HCT116 (cell line): Measurements from ENCODE around the gene KCNH2.

ENCODE experiments used
- CBX3 ChIP-seq: IDR thresholded peaks from 2 replicates; pipeline ENCODE4 v1.6.1; 2012; ENCODE audit warnings: low read depth
- EZH2 ChIP-seq: fragments of 200-600 bp; sonication (generic); IDR thresholded peaks from 2 replicates; pipeline ENCODE4 v1.6.1; 2017; ENCODE audit warnings: antibody characterized with exemption, mixed run types
- POLR2A ChIP-seq: IDR thresholded peaks from 2 replicates; pipeline ENCODE4 v1.7.0; 2011; ENCODE audit warnings: borderline replicate concordance; ENCODE audit not compliant: insufficient read depth, insufficient read length; ENCODE audit errors: extremely low read depth
- POLR2AphosphoS5 ChIP-seq: IDR thresholded peaks from 2 replicates; pipeline ENCODE4 v1.6.1; 2011; ENCODE audit warnings: mild to moderate bottlenecking, low read depth, low read length, moderate library complexity
- ZFX ChIP-seq: fragments of 450-650 bp; IDR thresholded peaks from 2 replicates; pipeline ENCODE4 v1.6.1; 2017

GRCh38 chr7:150942591-150943452 lies 35.3 kb downstream of the KCNH2 start:
- TF ChIP-seq POLR2AphosphoS5 (no peak), CBX3 (no peak), EZH2 (no peak), ZFX (no peak), POLR2A (no peak)
